DOHH2 (cell line): ENCODE data around the gene CCND2.
"Not testable (repeated sequence)": the region's sequence is repeated elsewhere in the genome, so short reads cannot be mapped to it uniquely, and the experiment has no call there.

Experiments
- CTCF ChIP-seq: fragments of 200-600 bp; sonication (generic); IDR thresholded peaks from one replicate; pipeline ENCODE4 v1.5.1; 2014; ENCODE audit warnings: antibody characterized with exemption, mild to moderate bottlenecking, low read depth, low read length; ENCODE audit not compliant: poor library complexity, severe bottlenecking
- EZH2phosphoT487 ChIP-seq: fragments of 200-600 bp; sonication (generic); IDR thresholded peaks from 2 replicates; pipeline ENCODE4 v1.6.1; 2017; ENCODE audit warnings: borderline replicate concordance, mild to moderate bottlenecking, antibody characterized with exemption, low read length, moderate library complexity, mixed read lengths

DNA sequence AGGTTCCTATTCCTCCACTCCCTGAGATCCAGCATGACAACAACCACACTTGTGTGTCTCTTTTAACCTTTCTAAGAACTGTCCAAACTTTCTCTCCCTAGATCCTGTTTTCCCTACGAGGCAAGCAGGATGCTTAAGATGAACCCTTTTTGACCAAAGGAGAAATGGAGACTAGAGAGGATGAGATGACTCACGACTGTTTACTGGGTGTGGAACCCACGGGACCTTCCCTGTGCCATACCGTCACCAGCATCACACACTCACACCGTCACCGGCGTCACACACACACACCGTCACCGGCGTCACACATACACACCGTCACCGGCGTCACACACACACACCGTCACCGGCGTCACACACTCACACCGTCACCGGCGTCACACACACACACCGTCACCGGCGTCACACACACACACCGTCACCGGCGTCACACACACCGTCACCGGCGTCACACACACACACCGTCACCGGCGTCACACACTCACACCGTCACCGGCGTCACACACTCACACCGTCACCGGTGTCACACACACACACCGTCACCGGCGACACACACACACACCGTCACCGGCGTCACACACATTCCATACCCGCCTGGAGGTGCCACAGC is 30.0 kb upstream of the CCND2 start:
- TF ChIP-seq CTCF, EZH2phosphoT487: not testable (repeated sequence)
